ENCODE results near the gene TRIM47.
A peak's percentile ranks its signal among the peaks of the same experiment; 100 is the strongest.

DNA sequence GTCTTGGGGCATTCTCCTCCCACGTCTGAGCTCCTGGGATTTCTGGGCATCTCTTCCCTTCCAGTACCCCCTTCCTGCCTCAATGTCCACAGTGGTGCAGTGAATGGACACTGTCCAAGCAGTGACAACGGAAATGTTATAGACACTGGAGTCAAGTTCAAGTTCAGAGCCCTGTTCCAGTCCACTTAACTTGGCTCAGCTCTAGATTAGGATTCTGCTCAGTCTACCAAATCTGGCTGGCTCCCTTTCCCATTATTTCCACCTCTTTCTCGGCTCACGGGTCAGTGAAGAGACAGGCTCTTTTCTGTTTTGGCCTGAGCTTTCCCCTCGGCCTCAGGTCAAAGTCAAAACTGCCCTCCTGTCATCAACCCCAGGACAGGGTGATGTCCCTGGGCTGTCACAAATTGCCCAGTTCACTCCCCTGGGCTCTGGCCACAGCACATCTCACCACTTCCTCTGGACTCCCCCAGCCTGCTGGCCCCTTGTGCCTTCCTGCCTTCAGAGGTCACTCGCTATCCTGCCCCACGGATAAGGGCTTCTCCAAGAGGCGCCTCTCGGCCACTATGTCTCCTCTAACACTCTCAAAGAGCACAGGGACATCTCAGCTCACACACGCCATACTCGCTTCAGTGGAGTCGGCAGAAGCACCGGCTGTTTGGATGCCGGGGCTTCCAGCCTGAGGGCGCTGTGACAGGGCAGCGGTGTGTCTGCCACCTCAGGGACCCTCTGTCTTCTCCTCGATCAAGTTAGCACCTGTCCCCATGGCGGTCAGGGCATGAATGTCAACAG lies 44.0 kb upstream of the TRIM47 start:
- TF ChIP-seq, protein P1, sequence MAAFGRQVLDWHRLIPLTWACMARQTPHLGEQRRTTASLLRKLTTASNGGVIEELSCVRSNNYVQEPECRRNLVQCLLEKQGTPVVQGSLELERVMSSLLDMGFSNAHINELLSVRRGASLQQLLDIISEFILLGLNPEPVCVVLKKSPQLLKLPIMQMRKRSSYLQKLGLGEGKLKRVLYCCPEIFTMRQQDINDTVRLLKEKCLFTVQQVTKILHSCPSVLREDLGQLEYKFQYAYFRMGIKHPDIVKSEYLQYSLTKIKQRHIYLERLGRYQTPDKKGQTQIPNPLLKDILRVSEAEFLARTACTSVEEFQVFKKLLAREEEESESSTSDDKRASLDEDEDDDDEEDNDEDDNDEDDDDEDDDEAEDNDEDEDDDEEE (CRISPR knock-in tag; IDR thresholded peaks at IDR 0.05) = no peak
- no peak for TF ChIP-seq ZFP37 (CRISPR knock-in tag; IDR thresholded peaks at IDR 0.05; ENCODE audit: borderline replicate concordance)
- TF ChIP-seq, protein P2, sequence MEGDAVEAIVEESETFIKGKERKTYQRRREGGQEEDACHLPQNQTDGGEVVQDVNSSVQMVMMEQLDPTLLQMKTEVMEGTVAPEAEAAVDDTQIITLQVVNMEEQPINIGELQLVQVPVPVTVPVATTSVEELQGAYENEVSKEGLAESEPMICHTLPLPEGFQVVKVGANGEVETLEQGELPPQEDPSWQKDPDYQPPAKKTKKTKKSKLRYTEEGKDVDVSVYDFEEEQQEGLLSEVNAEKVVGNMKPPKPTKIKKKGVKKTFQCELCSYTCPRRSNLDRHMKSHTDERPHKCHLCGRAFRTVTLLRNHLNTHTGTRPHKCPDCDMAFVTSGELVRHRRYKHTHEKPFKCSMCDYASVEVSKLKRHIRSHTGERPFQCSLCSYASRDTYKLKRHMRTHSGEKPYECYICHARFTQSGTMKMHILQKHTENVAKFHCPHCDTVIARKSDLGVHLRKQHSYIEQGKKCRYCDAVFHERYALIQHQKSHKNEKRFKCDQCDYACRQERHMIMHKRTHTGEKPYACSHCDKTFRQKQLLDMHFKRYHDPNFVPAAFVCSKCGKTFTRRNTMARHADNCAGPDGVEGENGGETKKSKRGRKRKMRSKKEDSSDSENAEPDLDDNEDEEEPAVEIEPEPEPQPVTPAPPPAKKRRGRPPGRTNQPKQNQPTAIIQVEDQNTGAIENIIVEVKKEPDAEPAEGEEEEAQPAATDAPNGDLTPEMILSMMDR (CRISPR knock-in tag; IDR thresholded peaks at IDR 0.05) = peak; percentile 32; the same call in 1 of the 2 replicates
- TF ChIP-seq POLR2AphosphoS5 (IDR thresholded peaks at IDR 0.05; ENCODE audit: low read depth, low read length) = no peak
- no peak for TF ChIP-seq HNRNPH1 (optimal IDR thresholded peaks at IDR 0.05; ENCODE audit: low read depth, low read length)
- TF ChIP-seq GABPA (IDR thresholded peaks at IDR 0.05; ENCODE audit: low read depth, low read length) = no peak
- TF ChIP-seq GABPA (CRISPR knock-in tag; IDR thresholded peaks at IDR 0.05; ENCODE audit: low read depth) = no peak
- no peak for TF ChIP-seq SIX4 (CRISPR knock-in tag; IDR thresholded peaks at IDR 0.05)
- TF ChIP-seq, protein P3, sequence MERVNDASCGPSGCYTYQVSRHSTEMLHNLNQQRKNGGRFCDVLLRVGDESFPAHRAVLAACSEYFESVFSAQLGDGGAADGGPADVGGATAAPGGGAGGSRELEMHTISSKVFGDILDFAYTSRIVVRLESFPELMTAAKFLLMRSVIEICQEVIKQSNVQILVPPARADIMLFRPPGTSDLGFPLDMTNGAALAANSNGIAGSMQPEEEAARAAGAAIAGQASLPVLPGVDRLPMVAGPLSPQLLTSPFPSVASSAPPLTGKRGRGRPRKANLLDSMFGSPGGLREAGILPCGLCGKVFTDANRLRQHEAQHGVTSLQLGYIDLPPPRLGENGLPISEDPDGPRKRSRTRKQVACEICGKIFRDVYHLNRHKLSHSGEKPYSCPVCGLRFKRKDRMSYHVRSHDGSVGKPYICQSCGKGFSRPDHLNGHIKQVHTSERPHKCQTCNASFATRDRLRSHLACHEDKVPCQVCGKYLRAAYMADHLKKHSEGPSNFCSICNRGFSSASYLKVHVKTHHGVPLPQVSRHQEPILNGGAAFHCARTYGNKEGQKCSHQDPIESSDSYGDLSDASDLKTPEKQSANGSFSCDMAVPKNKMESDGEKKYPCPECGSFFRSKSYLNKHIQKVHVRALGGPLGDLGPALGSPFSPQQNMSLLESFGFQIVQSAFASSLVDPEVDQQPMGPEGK (CRISPR knock-in tag; IDR thresholded peaks at IDR 0.05) = no peak
- TF ChIP-seq, protein P4, sequence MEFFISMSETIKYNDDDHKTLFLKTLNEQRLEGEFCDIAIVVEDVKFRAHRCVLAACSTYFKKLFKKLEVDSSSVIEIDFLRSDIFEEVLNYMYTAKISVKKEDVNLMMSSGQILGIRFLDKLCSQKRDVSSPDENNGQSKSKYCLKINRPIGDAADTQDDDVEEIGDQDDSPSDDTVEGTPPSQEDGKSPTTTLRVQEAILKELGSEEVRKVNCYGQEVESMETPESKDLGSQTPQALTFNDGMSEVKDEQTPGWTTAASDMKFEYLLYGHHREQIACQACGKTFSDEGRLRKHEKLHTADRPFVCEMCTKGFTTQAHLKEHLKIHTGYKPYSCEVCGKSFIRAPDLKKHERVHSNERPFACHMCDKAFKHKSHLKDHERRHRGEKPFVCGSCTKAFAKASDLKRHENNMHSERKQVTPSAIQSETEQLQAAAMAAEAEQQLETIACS (CRISPR knock-in tag; IDR thresholded peaks at IDR 0.05) = no peak

Data from HepG2 (cell line).